Measurements from ENCODE around the gene CSRNP3.

- no peak for TF ChIP-seq POLR2AphosphoS5 (IDR thresholded peaks at IDR 0.05; ENCODE audit: low read depth, low read length)
- TF ChIP-seq POLR2A (IDR thresholded peaks at IDR 0.05; ENCODE audit: low read depth, low read length) = no peak
- no peak for TF ChIP-seq TAF1 (IDR thresholded peaks at IDR 0.05; ENCODE audit: borderline replicate concordance, low read depth, low read length)
Observed at GRCh38 chr2:165466386-165466785, 3.1 kb upstream of the CSRNP3 start.
